ENCODE data around the gene EIF4H. TPM values are rescaled to one million over a fixed set of nuclear protein-coding genes. Genes with fewer than 3 reads are reported as not detected.
"Not testable (repeated sequence)": the region's sequence is repeated elsewhere in the genome, so short reads cannot be mapped to it uniquely, and the experiment has no call there.

Gene EIF4H
- total and polyA plus RNA-seq, 2 donors (not counting 3 experiments of a cell fraction or from before 2014, with no cell fraction given) = 406 to 415 TPM

DNA sequence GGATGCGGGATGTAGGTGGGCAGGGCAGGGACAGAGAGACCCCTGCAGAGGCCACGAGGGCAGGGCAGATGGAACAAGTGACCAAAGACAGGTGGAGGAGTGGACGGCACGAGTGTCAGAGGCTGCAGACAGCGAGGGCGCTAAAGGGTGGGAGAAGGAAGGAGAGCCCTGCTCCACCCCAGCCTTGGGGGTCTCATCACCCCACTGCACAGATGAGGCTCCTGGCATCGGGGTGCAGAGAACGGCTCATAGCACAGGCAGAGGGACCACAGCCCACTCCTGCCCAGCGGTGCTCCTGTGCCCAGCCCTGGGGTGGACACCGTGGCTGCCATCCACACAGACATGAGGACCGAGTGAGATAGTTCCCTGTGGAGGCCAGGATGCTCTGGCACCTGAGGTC lies 33.4 kb downstream of the EIF4H start:
- Histone ChIP-seq H3K9me1 (replicated peaks; ENCODE audit: control insufficient read depth, extremely low read depth, insufficient read depth, low read length) (no peaks in the 10 kb centered on the region), H3K79me2 (ENCODE audit: control insufficient read depth, insufficient read depth, low read length) (no peaks in the 10 kb centered on the region), H3K27ac (ENCODE audit: insufficient read depth, low read depth, low read length) (no peak overlapping the region), H3K4me1 (ENCODE audit: control insufficient read depth, extremely low read depth, insufficient read depth, low read length) (no peaks in the 10 kb centered on the region), H4K20me1 (replicated peaks; ENCODE audit: control insufficient read depth, extremely low read depth, insufficient read depth, low read length) (no peaks in the 10 kb centered on the region), H3K4me3 (replicated peaks in 1 of 3; ENCODE audit: insufficient read depth in 1 of 3, low read depth in 1 of 3, low read length in 3 of 3) (no peak overlapping the region), H3K9ac (replicated peaks; ENCODE audit: extremely low read depth, insufficient read depth, low read length) (no peak overlapping the region), H3K9me3 (replicated peaks; ENCODE audit: control insufficient read depth, insufficient read depth, low read length) (no peaks in the 10 kb centered on the region), H3K27me3 (ENCODE audit: control insufficient read depth in 2 of 2, insufficient read depth in 2 of 2, low read length in 2 of 2) (no peaks in the 10 kb centered on the region), H3K4me2 (ENCODE audit: insufficient read depth, low read length) (no peak overlapping the region), H3K36me3 (ENCODE audit: control insufficient read depth in 2 of 2, extremely low read depth in 1 of 2, insufficient read depth in 2 of 2, low read length in 2 of 2) (no peaks in the 10 kb centered on the region), H2AFZ (ENCODE audit: low read depth, low read length) (no peak overlapping the region)
- intact Hi-C loops (cut with micrococcal nuclease) (loop anchor here (5.0 to 10.0 kb wide), 2 partner anchors 67 to 85 kb away; no protein-coding TSS in a partner anchor), dilution Hi-C loops (cut with MboI; ENCODE audit: extremely low pct_ligation_motif_present, low sequenced_read_pairs) (no loop called here)
- POLR2A ChIA-PET = no interaction called here
- DNase-seq (ENCODE audit: low read depth, low spot score) (no peak), FAIRE-seq (no peak)
- TF ChIP-seq EZH2 (IDR thresholded peaks at IDR 0.05; ENCODE audit: borderline replicate concordance, low read depth, low read length, severe bottlenecking) = no peak
- TF ChIP-seq, protein P1, sequence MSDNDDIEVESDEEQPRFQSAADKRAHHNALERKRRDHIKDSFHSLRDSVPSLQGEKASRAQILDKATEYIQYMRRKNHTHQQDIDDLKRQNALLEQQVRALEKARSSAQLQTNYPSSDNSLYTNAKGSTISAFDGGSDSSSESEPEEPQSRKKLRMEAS (IDR thresholded peaks at IDR 0.05; ENCODE audit: insufficient read depth, insufficient read length) = no peak
- TF ChIP-seq GATA2 (IDR thresholded peaks at IDR 0.05; ENCODE audit: insufficient read depth, insufficient read length, low read depth, low read length) = no peak
- TF ChIP-seq POLR2A (IDR thresholded peaks at IDR 0.05; ENCODE audit: low read depth, low read length) = no peak
- TF ChIP-seq, protein P2, sequence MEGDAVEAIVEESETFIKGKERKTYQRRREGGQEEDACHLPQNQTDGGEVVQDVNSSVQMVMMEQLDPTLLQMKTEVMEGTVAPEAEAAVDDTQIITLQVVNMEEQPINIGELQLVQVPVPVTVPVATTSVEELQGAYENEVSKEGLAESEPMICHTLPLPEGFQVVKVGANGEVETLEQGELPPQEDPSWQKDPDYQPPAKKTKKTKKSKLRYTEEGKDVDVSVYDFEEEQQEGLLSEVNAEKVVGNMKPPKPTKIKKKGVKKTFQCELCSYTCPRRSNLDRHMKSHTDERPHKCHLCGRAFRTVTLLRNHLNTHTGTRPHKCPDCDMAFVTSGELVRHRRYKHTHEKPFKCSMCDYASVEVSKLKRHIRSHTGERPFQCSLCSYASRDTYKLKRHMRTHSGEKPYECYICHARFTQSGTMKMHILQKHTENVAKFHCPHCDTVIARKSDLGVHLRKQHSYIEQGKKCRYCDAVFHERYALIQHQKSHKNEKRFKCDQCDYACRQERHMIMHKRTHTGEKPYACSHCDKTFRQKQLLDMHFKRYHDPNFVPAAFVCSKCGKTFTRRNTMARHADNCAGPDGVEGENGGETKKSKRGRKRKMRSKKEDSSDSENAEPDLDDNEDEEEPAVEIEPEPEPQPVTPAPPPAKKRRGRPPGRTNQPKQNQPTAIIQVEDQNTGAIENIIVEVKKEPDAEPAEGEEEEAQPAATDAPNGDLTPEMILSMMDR (IDR thresholded peaks at IDR 0.05; ENCODE audit: extremely low read depth in 1 of 2, insufficient read depth in 1 of 2, low read depth in 1 of 2, low read length in 2 of 2) = no peak
- TF ChIP-seq POLR2AphosphoS5 (IDR thresholded peaks at IDR 0.05; ENCODE audit: insufficient read depth, low read depth, low read length) = no peak
- no peak for TF ChIP-seq MYC (IDR thresholded peaks at IDR 0.05; ENCODE audit: low read depth, low read length)
- TF ChIP-seq FOS (IDR thresholded peaks at IDR 0.05; ENCODE audit: borderline replicate concordance, insufficient read depth, low read length) = no peak
- no peak for TF ChIP-seq JUN (IDR thresholded peaks at IDR 0.05; ENCODE audit: borderline replicate concordance, insufficient read depth, insufficient read length, low read depth)
- CTCF ChIA-PET = interaction anchor here (0.6 to 10.3 kb wide), 13 partner anchors 17 to 342 kb away, joined by 3 to 405 read pairs (median 9); partner anchors contain the start of genes CLIP2 and RFC2
- no TSS peak for BruUV-seq (replicated peaks)

DNA sequence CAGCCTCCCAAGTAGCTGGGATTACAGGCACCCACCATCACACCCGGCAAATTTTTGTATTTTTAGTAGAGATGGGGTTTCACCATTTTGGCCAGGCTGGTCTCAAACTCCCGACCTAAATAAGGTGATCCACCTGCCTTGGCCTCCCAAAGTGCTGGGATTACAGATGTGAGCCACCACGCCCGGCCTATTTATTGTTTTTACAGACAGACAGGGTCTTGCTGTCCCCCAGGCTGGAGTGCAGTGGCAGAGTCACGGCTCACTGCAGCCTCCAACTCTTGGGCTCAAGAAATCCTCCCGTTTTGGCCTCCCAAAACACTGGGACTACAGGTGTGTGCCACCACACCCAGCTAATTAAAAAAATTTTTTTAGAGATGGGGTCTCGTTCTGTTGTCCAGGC lies 34.1 kb downstream of the EIF4H start:
- CTCF ChIA-PET = interaction anchor here (1.0 to 10.3 kb wide), 4 partner anchors 19 to 193 kb away, joined by 3 to 405 read pairs (median 48); no protein-coding TSS in a partner anchor

More for the DNA sequence above, 34.1 kb downstream of the EIF4H start:
- H3K79me2 ChIP-seq (ENCODE audit: control insufficient read depth, insufficient read depth, low read length); H3K9me3 ChIP-seq (replicated peaks; ENCODE audit: control insufficient read depth, insufficient read depth, low read length); H3K27ac ChIP-seq (ENCODE audit: insufficient read depth, low read depth, low read length); H3K9me1 ChIP-seq (replicated peaks; ENCODE audit: control insufficient read depth, extremely low read depth, insufficient read depth, low read length); FAIRE-seq; H2AFZ ChIP-seq (ENCODE audit: low read depth, low read length); H3K27me3 ChIP-seq (ENCODE audit: control insufficient read depth in 2 of 2, insufficient read depth in 2 of 2, low read length in 2 of 2); dilution Hi-C loops (cut with MboI; ENCODE audit: extremely low pct_ligation_motif_present, low sequenced_read_pairs); H3K36me3 ChIP-seq (ENCODE audit: control insufficient read depth in 2 of 2, extremely low read depth in 1 of 2, insufficient read depth in 2 of 2, low read length in 2 of 2); H3K4me1 ChIP-seq (ENCODE audit: control insufficient read depth, extremely low read depth, insufficient read depth, low read length); BruUV-seq (replicated peaks); H3K4me3 ChIP-seq (replicated peaks in 1 of 3; ENCODE audit: insufficient read depth in 1 of 3, low read depth in 1 of 3, low read length in 3 of 3); DNase-seq (ENCODE audit: low read depth, low spot score); H4K20me1 ChIP-seq (replicated peaks; ENCODE audit: control insufficient read depth, extremely low read depth, insufficient read depth, low read length); POLR2A ChIA-PET; H3K4me2 ChIP-seq (ENCODE audit: insufficient read depth, low read length); H3K9ac ChIP-seq (replicated peaks; ENCODE audit: extremely low read depth, insufficient read depth, low read length): not testable (repeated sequence)
- intact Hi-C loops (cut with micrococcal nuclease) = loop anchor here (5.0 to 10.0 kb wide), 2 partner anchors 67 to 84 kb away; no protein-coding TSS in a partner anchor
